Measurements from ENCODE around the gene MAD1L1. TPM values are rescaled to one million over a fixed set of nuclear protein-coding genes. Genes with fewer than 3 reads are reported as not detected.

The MAD1L1 gene
- total RNA-seq, 1 experiment from 2014 or later, result 46.7 TPM

DNA sequence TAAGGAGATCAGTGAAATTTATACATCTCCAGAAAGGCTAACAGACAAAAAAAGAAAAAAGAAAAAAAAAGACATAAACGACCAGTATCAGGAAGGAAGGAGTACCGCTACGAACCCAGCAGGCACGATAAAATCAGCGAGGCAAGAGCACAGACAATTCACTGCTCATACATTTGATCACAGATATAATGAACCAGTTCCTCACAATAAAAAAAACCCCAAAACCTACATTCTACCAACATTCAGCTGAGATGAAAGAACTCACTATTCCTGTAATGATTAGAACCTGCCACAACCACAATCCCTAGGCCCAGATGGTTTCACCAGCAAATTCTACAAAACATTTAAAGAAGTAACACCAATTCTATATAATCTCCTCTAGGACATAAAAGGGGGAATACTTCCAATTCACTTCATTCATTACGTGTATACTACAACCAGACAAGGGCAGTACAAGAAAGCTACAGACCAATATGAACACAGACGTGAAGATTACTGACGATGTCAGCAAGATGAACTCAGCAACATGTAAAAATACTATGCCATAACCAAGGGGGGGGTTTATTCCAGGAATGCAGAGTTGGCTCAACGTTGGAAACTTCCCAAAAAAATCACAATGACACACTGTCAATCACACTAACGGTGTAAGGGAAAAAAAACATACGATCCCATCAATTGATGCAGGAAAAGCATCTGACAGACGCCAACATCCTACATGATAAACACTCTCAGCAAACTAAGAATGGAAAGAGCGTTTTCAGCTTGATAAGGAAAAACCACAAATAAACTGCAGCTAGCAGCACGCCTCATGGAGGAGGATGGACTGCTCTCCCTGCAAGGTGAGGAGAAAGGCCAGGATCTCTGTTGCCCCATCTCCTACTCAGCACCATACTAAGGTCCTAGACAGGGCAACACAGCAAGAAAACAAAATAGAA, 306.5 kb downstream of the MAD1L1 start:
- CTCF ChIA-PET, result no interaction called here
- H3K4me3 ChIP-seq (ENCODE audit: low read depth, low read length, poor library complexity, severe bottlenecking), result no peak overlapping the region
- intact Hi-C loops (cut with micrococcal nuclease; ENCODE audit: unreplicated experiment), result no loop called here
- no peaks in the 10 kb centered on the region for H3K27me3 ChIP-seq (replicated peaks; ENCODE audit: insufficient read depth, low read depth, low read length, poor library complexity)
- H3K36me3 ChIP-seq (ENCODE audit: insufficient read depth, low read length, poor library complexity, severe bottlenecking), result no peaks in the 10 kb centered on the region
- POLR2A ChIA-PET (ENCODE audit: low non-redundant PET), result no interaction called here
- H3K4me1 ChIP-seq (ENCODE audit: insufficient read depth, low read length, poor library complexity, severe bottlenecking), result peaks cover 44% of the 10 kb centered on the region
- H3K27ac ChIP-seq (ENCODE audit: low read depth, low read length, poor library complexity, severe bottlenecking), result peak overlapping the region; percentile 89
- DNase-seq (ENCODE audit: low spot score), result no peak
- no TSS peak for BruUV-seq (replicated peaks)
- TF ChIP-seq EZH2 (IDR thresholded peaks at IDR 0.05; ENCODE audit: borderline replicate concordance, low read depth, low read length, poor library complexity, severe bottlenecking), result no peak
- TF ChIP-seq, protein P1, sequence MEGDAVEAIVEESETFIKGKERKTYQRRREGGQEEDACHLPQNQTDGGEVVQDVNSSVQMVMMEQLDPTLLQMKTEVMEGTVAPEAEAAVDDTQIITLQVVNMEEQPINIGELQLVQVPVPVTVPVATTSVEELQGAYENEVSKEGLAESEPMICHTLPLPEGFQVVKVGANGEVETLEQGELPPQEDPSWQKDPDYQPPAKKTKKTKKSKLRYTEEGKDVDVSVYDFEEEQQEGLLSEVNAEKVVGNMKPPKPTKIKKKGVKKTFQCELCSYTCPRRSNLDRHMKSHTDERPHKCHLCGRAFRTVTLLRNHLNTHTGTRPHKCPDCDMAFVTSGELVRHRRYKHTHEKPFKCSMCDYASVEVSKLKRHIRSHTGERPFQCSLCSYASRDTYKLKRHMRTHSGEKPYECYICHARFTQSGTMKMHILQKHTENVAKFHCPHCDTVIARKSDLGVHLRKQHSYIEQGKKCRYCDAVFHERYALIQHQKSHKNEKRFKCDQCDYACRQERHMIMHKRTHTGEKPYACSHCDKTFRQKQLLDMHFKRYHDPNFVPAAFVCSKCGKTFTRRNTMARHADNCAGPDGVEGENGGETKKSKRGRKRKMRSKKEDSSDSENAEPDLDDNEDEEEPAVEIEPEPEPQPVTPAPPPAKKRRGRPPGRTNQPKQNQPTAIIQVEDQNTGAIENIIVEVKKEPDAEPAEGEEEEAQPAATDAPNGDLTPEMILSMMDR (conservative IDR thresholded peaks at IDR 0.05; ENCODE audit: low read depth, low read length), result no peak
- H3K9me3 ChIP-seq (ENCODE audit: low read depth, low read length, poor library complexity, severe bottlenecking), result no peaks in the 10 kb centered on the region

DNA sequence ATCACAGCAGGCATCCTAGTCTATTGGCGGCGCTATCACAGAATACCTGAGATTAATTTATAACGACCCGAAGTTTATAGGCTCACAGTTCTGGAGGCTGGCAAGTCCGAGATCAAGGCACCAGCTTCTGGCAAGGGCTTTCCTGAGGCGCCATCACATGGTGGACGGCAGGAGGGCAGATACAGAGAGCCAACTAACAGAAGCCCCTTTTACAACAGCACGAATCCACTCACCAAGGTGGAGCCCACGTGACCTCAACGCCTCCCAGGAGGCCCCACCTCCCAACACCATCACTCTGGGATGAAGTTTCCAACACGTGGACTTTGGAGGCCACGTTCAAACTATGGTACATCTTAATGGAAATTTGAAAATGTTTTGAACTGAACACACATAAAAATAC, 307.4 kb downstream of the MAD1L1 start:
- TF ChIP-seq, protein P1 (conservative IDR thresholded peaks at IDR 0.05; ENCODE audit: low read depth, low read length), result peak; percentile 57
- TF ChIP-seq EZH2 (IDR thresholded peaks at IDR 0.05; ENCODE audit: borderline replicate concordance, low read depth, low read length, poor library complexity, severe bottlenecking), result no peak
- peak; percentile 70 for DNase-seq (ENCODE audit: low spot score)
- no peak overlapping the region for H3K4me3 ChIP-seq (ENCODE audit: low read depth, low read length, poor library complexity, severe bottlenecking)
- no peaks in the 10 kb centered on the region for H3K27me3 ChIP-seq (replicated peaks; ENCODE audit: insufficient read depth, low read depth, low read length, poor library complexity)
- ChIA-PET CTCF (interaction anchor here (0.9 kb wide), 1 partner anchor 13 kb away, joined by 3 read pairs; no protein-coding TSS in a partner anchor), POLR2A (ENCODE audit: low non-redundant PET) (no interaction called here)
- H3K27ac ChIP-seq (ENCODE audit: low read depth, low read length, poor library complexity, severe bottlenecking), result peak overlapping the region; percentile 89
- H3K36me3 ChIP-seq (ENCODE audit: insufficient read depth, low read length, poor library complexity, severe bottlenecking), result no peaks in the 10 kb centered on the region
- peaks cover 46% of the 10 kb centered on the region for H3K4me1 ChIP-seq (ENCODE audit: insufficient read depth, low read length, poor library complexity, severe bottlenecking)
- intact Hi-C loops (cut with micrococcal nuclease; ENCODE audit: unreplicated experiment), result no loop called here
- no peaks in the 10 kb centered on the region for H3K9me3 ChIP-seq (ENCODE audit: low read depth, low read length, poor library complexity, severe bottlenecking)
- no TSS peak for BruUV-seq (replicated peaks)

DNA sequence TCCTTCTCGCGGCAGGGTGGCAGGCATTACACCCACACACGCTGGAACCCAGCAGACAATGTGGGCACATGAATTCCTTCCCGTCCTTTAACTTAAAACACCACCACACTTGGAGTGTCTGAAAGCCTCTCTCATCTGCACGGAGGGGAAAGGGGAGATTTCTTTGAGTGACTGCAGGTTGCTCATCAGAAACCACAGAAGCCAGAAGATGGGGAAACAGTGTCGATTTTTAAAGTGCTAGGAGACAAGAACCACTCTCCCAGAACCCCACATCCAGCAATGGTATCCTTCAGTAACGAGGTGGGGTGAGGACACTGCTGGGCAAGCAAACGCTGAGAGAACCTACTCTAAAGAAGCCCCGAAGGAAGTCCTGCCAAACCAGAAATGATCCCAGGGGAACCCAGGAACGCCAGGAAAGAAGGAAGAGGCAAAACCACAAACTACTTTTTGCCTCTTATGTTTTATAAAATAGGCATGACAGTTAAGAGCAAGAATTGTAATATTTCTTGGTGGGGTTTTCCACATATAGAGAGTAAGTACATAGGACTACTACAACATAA, 308.4 kb downstream of the MAD1L1 start:
- Histone ChIP-seq H3K4me3 (ENCODE audit: low read depth, low read length, poor library complexity, severe bottlenecking) (peak overlapping the region; percentile 29), H3K27me3 (replicated peaks; ENCODE audit: insufficient read depth, low read depth, low read length, poor library complexity) (no peaks in the 10 kb centered on the region), H3K4me1 (ENCODE audit: insufficient read depth, low read length, poor library complexity, severe bottlenecking) (peaks cover 56% of the 10 kb centered on the region), H3K9me3 (ENCODE audit: low read depth, low read length, poor library complexity, severe bottlenecking) (no peaks in the 10 kb centered on the region), H3K36me3 (ENCODE audit: insufficient read depth, low read length, poor library complexity, severe bottlenecking) (no peaks in the 10 kb centered on the region), H3K27ac (ENCODE audit: low read depth, low read length, poor library complexity, severe bottlenecking) (peak overlapping the region; percentile 89)
- ChIA-PET POLR2A (ENCODE audit: low non-redundant PET) (interaction anchor here (0.6 kb wide), 1 partner anchor 199 kb away, joined by 3 read pairs; no protein-coding TSS in a partner anchor), CTCF (interaction anchor here (0.9 kb wide), 1 partner anchor 12 kb away, joined by 3 read pairs; no protein-coding TSS in a partner anchor)
- TF ChIP-seq, protein P1 (conservative IDR thresholded peaks at IDR 0.05; ENCODE audit: low read depth, low read length), result no peak
- TF ChIP-seq EZH2 (IDR thresholded peaks at IDR 0.05; ENCODE audit: borderline replicate concordance, low read depth, low read length, poor library complexity, severe bottlenecking), result no peak
- intact Hi-C loops (cut with micrococcal nuclease; ENCODE audit: unreplicated experiment), result loop anchor here (5.0 kb wide), 1 partner anchor 267 kb away; no protein-coding TSS in a partner anchor
- BruUV-seq (replicated peaks), result no TSS peak
- DNase-seq (ENCODE audit: low spot score), result peak; percentile 93
